ACC112 (cell line): ENCODE data around the gene PRUNE1.

Source experiments
- H2AFZ ChIP-seq: fragments of 200-600 bp; sonication (generic); one replicate; pipeline ENCODE4 v1.6.0; 2017; ENCODE audit warnings: antibody characterized with exemption, low read length; ENCODE audit not compliant: unreplicated experiment
- H3K27ac ChIP-seq: fragments of 200-600 bp; sonication (generic); 2 replicates; pipeline ENCODE4 v1.5.1; 2014; ENCODE audit warnings: low read depth, mild to moderate bottlenecking, antibody characterized with exemption, low read length, moderate library complexity
- H3K27me3 ChIP-seq: fragments of 200-600 bp; sonication (generic); 2 replicates; pipeline ENCODE4 v1.6.1; 2014; ENCODE audit warnings: mild to moderate bottlenecking, antibody characterized with exemption, low read length, moderate library complexity, mixed read lengths; ENCODE audit not compliant: insufficient read depth
- H3K36me3 ChIP-seq: fragments of 200-600 bp; sonication (generic); 2 replicates; pipeline ENCODE4 v1.6.1; 2016; ENCODE audit warnings: mild to moderate bottlenecking, antibody characterized with exemption, low read length, moderate library complexity, mixed read lengths; ENCODE audit not compliant: insufficient read depth
- H3K4me1 ChIP-seq: fragments of 200-600 bp; sonication (generic); one replicate; pipeline ENCODE4 v1.6.1; 2016; ENCODE audit warnings: low read length, mixed read lengths; ENCODE audit not compliant: insufficient read depth, unreplicated experiment, control insufficient read depth
- H3K4me3 ChIP-seq: fragments of 200-600 bp; sonication (generic); 2 replicates; pipeline ENCODE4 v1.5.1; 2014; ENCODE audit warnings: mild to moderate bottlenecking, low read depth, low read length
- H3K79me2 ChIP-seq: fragments of 200-600 bp; sonication (generic); one replicate; pipeline ENCODE4 v1.6.0; 2016; ENCODE audit warnings: low read length; ENCODE audit not compliant: control insufficient read depth, unreplicated experiment, insufficient read depth

Gene PRUNE1

GRCh38 chr1:151006327-151007052, 1.8 kb upstream of the PRUNE1 start, which contains the start of gene MINDY1:
TSS of gene MINDY1 (minus strand) at chr1:151006902. CDS start at chr1:151002617, 4,285 bp downstream.
- Histone ChIP-seq H3K36me3 (no peaks in the 10 kb centered on the region), H3K79me2 (peaks cover 12% of the 10 kb centered on the region), H3K27ac (peak within 1 kb of the TSS; percentile 94), H2AFZ (peak within 1 kb of the TSS; percentile 76), H3K4me3 (peak within 1 kb of the TSS; percentile 90), H3K4me1 (peaks cover 31% of the 10 kb centered on the region), H3K27me3 (no peaks in the 10 kb centered on the region)

- Histone ChIP-seq H3K36me3 (no peaks in the 10 kb centered on the region), H2AFZ (peak overlapping the region; percentile 76), H3K27ac (peak overlapping the region; percentile 94), H3K79me2 (peaks cover 12% of the 10 kb centered on the region), H3K4me1 (peaks cover 32% of the 10 kb centered on the region), H3K4me3 (peak overlapping the region; percentile 90), H3K27me3 (no peaks in the 10 kb centered on the region)
Measured at GRCh38 chr1:151007853-151008243, 401 bp upstream of the PRUNE1 start.

GRCh38 chr1:151009206-151009587, 948 bp downstream of the PRUNE1 start:
- H3K27me3 ChIP-seq = no peaks in the 10 kb centered on the region
- H3K36me3 ChIP-seq = no peaks in the 10 kb centered on the region
- peaks cover 28% of the 10 kb centered on the region for H3K4me1 ChIP-seq
- H3K4me3 ChIP-seq = peak overlapping the region; percentile 90
- H2AFZ ChIP-seq = peak overlapping the region; percentile 98
- peak overlapping the region; percentile 27; the same call in 1 of the 2 replicates for H3K27ac ChIP-seq
- H3K79me2 ChIP-seq = peaks cover 12% of the 10 kb centered on the region

- no peaks in the 10 kb centered on the region for H3K27me3 ChIP-seq
- no peaks in the 10 kb centered on the region for H3K36me3 ChIP-seq
- peaks cover 27% of the 10 kb centered on the region for H3K4me1 ChIP-seq
- H3K27ac ChIP-seq = no peak overlapping the region
- H3K4me3 ChIP-seq = peak overlapping the region; percentile 90
- peak overlapping the region; percentile 98 for H2AFZ ChIP-seq
- peaks cover 12% of the 10 kb centered on the region for H3K79me2 ChIP-seq
Measured at GRCh38 chr1:151009674-151010345, 1.6 kb downstream of the PRUNE1 start.

- Histone ChIP-seq H3K27ac (no peak overlapping the region), H3K36me3 (no peaks in the 10 kb centered on the region), H3K4me1 (peaks cover 24% of the 10 kb centered on the region), H2AFZ (no peak overlapping the region), H3K27me3 (no peaks in the 10 kb centered on the region), H3K4me3 (no peak overlapping the region), H3K79me2 (peaks cover 12% of the 10 kb centered on the region)
Measured at GRCh38 chr1:151010346-151010726, 2.1 kb downstream of the PRUNE1 start.

GRCh38 chr1:151011154-151011850, 3.1 kb downstream of the PRUNE1 start:
- Histone ChIP-seq H3K36me3 (no peaks in the 10 kb centered on the region), H3K27ac (no peak overlapping the region), H3K4me1 (peaks cover 24% of the 10 kb centered on the region), H3K4me3 (no peak overlapping the region), H3K27me3 (no peaks in the 10 kb centered on the region), H2AFZ (peak overlapping the region; percentile 21), H3K79me2 (peaks cover 12% of the 10 kb centered on the region)

- H3K4me1 ChIP-seq = peaks cover 14% of the 10 kb centered on the region
- no peaks in the 10 kb centered on the region for H3K27me3 ChIP-seq
- no peak overlapping the region for H3K4me3 ChIP-seq
- peaks cover 12% of the 10 kb centered on the region for H3K79me2 ChIP-seq
- no peak overlapping the region for H2AFZ ChIP-seq
- H3K36me3 ChIP-seq = no peaks in the 10 kb centered on the region
- no peak overlapping the region for H3K27ac ChIP-seq
Measured at GRCh38 chr1:151012684-151013471, 4.6 kb downstream of the PRUNE1 start.

GRCh38 chr1:151013518-151013917, 5.3 kb downstream of the PRUNE1 start:
- Histone ChIP-seq H3K4me3 (no peak overlapping the region), H3K4me1 (peaks cover 13% of the 10 kb centered on the region), H3K79me2 (peaks cover 12% of the 10 kb centered on the region), H3K27ac (no peak overlapping the region), H2AFZ (no peak overlapping the region), H3K27me3 (no peaks in the 10 kb centered on the region), H3K36me3 (no peaks in the 10 kb centered on the region)

GRCh38 chr1:151024540-151025146, 16.4 kb downstream of the PRUNE1 start:
- Histone ChIP-seq H2AFZ (no peak overlapping the region), H3K27me3 (no peaks in the 10 kb centered on the region), H3K4me1 (no peaks in the 10 kb centered on the region), H3K79me2 (no peaks in the 10 kb centered on the region), H3K4me3 (no peak overlapping the region), H3K36me3 (no peaks in the 10 kb centered on the region), H3K27ac (no peak overlapping the region)

- H3K79me2 ChIP-seq = no peaks in the 10 kb centered on the region
- no peaks in the 10 kb centered on the region for H3K4me1 ChIP-seq
- no peak overlapping the region for H2AFZ ChIP-seq
- H3K36me3 ChIP-seq = no peaks in the 10 kb centered on the region
- no peak overlapping the region for H3K27ac ChIP-seq
- H3K27me3 ChIP-seq = no peaks in the 10 kb centered on the region
- no peak overlapping the region for H3K4me3 ChIP-seq
Measured at GRCh38 chr1:151026460-151026859, 18.2 kb downstream of the PRUNE1 start.
